NB4 (cell line): Measurements from ENCODE around the gene CC2D2B.

Experiments
- DNase-seq: peaks from one replicate; pipeline ENCODE4 v3.0.0; 2010; ENCODE audit warnings: low read depth
- H3K4me3 ChIP-seq: one replicate; pipeline ENCODE4 v1.5.1; 2011; ENCODE audit warnings: mild to moderate bottlenecking, low read depth, low read length, moderate library complexity
- CTCF ChIP-seq: IDR thresholded peaks from one replicate; pipeline ENCODE4 v1.5.1; 2012; ENCODE audit warnings: low read depth, low read length
- MYC ChIP-seq: IDR thresholded peaks from 2 replicates; pipeline ENCODE4 v1.6.1; 2011; ENCODE audit warnings: low read depth, low read length
- POLR2A ChIP-seq: IDR thresholded peaks from 2 replicates; pipeline ENCODE4 v1.6.1; 2011; ENCODE audit warnings: mild to moderate bottlenecking; ENCODE audit not compliant: insufficient read length; ENCODE audit errors: extremely low read depth
- TF ChIP-seq, protein P1 (sequence below): IDR thresholded peaks from 2 replicates; pipeline ENCODE4 v1.6.1; 2011; ENCODE audit warnings: low read depth, low read length

The CC2D2B gene

DNA sequence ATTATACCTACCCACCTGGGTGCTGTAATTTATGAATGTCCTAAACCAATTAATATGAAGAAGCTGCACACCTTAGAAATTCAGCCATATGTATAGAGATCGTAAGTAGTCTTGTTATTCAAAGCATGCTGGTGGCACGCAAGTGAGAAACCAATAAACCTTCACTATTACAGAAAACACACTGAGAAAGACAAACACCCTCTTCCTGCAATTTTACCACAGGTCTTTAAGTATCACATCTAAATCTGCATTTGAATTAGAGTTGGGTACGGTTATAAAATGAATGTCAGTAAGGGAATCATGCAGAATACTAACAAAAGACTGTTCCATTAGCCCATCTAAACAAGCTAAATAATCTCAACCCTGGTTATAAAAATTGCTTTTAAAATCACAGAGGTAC lies 169.4 kb downstream of the CC2D2B start:
- DNase-seq: no peak
- TF ChIP-seq CTCF (no peak), POLR2A (no peak), MYC (no peak)
- TF ChIP-seq, protein P1, sequence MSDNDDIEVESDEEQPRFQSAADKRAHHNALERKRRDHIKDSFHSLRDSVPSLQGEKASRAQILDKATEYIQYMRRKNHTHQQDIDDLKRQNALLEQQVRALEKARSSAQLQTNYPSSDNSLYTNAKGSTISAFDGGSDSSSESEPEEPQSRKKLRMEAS: no peak
- H3K4me3 ChIP-seq: no peak overlapping the region

DNA sequence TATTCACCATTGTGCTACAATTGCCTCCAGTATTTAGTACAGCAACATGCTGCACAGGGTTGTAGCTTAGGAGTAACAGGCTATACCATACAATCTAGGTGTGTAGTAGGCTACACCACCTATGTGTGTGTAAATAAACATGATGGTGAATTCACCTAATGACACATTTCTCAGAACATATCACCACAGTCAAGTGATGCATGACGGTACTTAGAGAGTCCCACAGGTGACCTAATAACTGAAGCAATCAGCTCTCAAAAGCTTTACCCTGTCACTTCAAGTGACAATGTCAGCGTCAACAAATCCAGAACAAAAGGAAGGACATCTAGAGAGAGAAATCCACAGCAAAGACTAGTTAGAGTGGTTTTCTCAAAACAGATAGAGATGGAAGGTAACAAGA lies 174.4 kb downstream of the CC2D2B start:
- TF ChIP-seq MYC: no peak
- no peak for TF ChIP-seq CTCF
- TF ChIP-seq POLR2A: no peak
- TF ChIP-seq, protein P1: no peak
- H3K4me3 ChIP-seq: no peak overlapping the region
- DNase-seq: no peak
